GM12874 (cell line): ENCODE data around the gene PCP2.

ENCODE experiments used
- TF ChIP-seq, protein P1 (sequence below): IDR thresholded peaks from 2 replicates; pipeline ENCODE4 v1.5.1; 2011; ENCODE audit warnings: low read depth, mild to moderate bottlenecking, control low read depth, low read length, moderate library complexity; ENCODE audit not compliant: insufficient read depth

The PCP2 gene

DNA sequence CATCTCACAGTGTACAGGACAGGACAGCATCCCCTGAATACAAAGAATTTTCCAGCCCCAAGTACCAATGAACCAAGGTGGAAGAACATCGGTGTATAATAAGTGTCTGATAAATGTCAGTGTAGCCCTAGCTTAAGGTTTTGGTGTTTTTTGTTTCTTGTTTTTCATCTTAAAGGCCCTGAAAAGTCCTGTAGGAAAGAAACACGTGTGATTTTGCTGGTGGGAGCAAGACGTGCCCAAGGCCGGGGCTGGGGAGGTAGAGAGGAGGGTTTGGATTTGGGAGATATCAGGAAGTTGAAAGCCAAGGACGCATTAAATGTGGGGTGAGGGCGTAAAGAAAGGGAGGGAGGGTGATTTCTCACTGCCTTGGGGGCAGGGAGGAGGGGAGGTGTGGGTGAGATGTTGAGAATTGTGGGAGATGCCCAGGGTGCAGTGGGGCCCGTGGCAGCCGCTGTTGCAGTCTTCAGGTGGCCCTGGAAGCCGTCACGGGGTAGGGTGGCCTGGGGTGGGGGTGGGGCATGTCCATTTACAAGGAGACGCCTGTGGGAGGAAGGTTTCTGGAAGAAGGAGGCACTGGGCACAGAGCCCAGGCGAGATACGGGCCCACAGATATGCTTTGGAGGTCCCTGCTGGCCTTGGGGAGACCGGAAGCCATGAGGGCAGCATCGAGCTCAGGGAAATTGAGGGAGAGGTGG lies 31.1 kb downstream of the PCP2 start:
- TF ChIP-seq, protein P1, sequence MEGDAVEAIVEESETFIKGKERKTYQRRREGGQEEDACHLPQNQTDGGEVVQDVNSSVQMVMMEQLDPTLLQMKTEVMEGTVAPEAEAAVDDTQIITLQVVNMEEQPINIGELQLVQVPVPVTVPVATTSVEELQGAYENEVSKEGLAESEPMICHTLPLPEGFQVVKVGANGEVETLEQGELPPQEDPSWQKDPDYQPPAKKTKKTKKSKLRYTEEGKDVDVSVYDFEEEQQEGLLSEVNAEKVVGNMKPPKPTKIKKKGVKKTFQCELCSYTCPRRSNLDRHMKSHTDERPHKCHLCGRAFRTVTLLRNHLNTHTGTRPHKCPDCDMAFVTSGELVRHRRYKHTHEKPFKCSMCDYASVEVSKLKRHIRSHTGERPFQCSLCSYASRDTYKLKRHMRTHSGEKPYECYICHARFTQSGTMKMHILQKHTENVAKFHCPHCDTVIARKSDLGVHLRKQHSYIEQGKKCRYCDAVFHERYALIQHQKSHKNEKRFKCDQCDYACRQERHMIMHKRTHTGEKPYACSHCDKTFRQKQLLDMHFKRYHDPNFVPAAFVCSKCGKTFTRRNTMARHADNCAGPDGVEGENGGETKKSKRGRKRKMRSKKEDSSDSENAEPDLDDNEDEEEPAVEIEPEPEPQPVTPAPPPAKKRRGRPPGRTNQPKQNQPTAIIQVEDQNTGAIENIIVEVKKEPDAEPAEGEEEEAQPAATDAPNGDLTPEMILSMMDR, result no peak

DNA sequence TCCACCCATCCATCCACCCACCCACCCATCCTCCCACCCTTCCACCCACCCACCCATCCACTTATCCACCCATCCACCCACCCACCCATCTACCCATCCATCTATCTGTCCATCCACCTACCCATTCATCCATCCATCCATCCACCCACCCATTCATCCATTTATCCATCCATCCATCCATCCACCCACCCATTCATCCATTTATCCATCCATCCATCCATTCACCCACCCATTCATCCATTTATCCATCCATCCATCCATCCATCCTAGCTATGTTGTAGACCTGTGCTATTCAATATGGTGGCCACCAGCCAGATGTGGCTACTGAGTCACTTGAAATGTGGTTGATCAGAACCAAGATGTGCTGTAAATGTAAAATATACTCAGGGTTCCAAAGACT lies 32.8 kb downstream of the PCP2 start:
- TF ChIP-seq, protein P1, result no peak

DNA sequence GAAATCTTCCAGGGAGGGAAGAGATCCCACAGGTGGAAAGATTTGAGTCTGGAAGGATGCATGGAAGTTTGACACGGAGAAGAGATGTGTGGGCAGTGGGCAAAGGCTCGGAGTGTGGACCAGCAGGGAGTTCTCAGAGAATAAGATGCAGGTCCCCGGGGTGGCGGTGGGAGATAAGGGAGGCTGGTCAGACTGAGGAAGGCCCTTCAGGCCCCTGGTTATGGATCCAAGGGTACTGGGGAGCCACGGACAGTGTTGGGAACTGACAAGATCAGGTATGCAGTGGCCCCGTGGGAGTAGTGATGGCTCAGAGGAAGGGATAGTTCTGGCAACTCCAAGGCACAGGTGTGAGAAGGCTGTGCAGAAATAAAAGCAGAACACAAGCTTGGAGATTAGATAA lies 35.3 kb downstream of the PCP2 start:
- TF ChIP-seq, protein P1, result no peak

DNA sequence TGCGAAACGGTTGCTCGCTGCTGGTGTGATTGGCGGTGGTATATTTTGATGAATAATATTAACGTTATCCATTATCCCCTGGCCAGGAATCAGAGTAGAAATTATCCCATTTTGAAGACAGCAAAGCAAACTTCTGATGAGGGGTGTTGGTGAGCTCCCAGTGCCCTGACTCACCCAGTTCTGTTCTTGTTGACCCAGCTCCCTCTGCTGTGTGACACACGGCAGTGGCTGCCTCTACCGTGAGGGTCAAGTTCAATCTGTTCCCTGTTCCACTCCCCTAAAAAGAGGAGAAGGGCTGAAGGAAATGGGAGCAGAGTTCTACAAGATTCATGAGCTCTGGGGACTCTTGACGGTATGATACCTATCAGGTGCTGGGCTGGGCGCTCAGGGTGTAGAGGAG lies 35.8 kb downstream of the PCP2 start:
- TF ChIP-seq, protein P1, result no peak

DNA sequence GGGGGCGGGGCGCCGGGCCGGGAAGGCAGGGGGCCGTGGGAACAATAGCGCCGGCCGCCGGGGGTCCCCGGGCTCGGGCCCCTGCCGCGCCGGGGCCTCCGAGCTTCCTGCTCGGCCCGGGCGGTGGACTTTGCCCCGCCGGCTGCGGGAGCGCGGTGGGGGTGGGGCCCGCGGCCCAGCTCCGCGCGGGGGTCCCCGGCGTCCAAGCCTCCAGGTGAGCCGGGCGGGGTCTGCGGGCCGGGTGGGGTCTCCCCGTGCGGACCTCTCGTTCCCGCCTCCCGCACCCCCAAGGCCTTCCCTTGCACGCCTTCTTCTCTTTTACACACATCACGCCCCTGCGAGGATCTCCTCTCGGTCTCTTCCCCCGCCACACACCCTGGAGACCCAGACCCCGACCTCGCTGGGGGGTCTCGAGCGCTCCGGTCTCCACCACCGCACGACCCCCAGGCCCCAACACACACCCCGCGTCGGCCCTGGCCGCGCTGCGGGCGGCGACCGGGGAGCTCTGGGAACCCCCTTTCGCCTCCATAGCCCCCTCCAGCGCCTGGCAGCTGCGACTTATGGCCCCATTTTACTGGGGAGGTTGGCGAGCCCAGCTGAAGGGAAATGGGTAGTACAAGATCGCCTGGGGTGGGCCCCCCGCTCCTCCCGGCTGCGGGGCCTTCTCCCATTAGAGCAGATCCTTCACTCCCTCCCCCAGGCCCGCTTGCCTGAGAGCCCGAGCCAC lies 37.1 kb downstream of the PCP2 start:
- TF ChIP-seq, protein P1, result 0 out of 2 replicates have a peak, but pooled peaks have one; percentile 16

DNA sequence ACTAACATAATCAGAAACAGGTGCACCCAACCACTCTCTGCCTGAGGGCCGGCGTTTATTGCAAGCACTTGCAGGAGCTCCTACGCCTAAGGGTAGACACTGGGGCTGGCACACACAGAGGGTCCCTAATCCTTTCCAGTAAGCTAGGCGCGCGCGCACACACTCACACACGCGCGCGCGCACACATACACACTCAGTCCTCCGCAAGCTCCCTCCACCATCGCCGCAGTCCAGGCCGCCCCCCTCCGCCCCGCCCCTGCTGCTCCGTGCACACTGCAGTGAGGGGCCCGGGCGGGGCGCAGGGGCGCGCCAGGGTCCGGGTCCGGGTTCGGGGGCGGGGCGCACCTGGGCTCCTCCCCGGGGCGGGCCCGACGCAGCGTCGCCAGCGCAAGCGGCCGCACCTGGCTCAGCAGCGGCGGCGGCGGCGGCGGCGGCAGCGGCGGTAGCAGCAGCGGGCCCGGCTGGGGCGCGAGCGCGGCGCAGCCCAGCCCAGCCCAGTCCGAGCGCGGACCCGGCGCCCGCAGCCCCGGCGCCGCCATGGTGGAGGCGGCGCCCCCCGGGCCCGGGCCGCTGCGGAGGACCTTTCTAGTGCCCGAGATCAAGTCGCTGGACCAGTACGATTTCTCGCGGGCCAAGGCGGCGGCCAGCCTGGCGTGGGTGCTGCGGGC lies 37.9 kb downstream of the PCP2 start, which contains the start of gene CAMSAP3:
CAMSAP3 (plus strand) TSS at position 398 of the 668 bp plus-strand sequence; CDS start at position 538, 140 bp downstream.
- TF ChIP-seq, protein P1, result no peak

DNA sequence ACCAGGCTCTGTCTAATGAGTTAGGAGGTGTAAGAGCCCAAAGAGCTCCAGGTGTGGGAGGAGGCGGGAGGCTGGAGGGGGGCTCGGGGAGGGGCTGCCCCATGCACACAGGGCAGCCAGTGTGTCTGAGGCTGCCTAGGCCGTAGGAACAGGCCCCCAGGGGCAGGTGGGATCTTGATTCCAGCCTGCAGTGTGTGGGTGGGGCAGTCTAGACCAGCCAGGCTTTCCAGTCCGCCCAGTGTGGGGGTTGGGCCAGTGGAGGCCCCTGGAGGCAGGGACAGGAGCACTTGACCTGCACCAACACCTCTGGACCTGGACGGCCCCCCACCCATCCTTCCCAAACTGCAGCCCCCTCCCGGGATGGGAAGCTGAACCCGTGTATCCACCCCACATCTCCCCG lies 43.3 kb downstream of the PCP2 start:
- TF ChIP-seq, protein P1, result no peak
